ENCODE measurements around the gene FN3K. TPM values are rescaled to one million over a fixed set of nuclear protein-coding genes. Genes with fewer than 3 reads are reported as not detected.
A peak's percentile ranks its signal among the peaks of the same experiment; 100 is the strongest.

FN3K gene
- total RNA-seq, 1 donor from 2014 or later: 79.1 TPM

DNA sequence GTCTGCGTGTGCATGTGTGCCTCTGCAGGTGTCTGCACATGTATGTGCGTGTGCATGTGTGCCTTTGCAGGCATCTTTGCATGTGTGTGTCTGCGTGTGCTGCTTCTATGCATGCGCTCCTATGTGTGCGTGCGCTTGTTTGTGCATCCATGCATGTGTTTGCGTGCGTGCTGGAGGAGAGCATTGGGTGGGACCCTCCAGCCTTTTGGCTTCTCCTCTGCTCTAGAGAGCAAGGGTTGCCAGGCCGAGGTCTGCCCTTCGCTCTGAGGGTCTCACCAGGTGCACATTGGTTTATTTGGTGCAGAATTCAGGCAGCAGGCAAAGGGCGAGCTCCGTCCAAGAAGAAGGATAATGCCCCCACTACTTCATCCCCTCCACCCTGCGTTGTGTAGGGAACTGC, 35.9 kb upstream of the FN3K start:
- H3K36me3 ChIP-seq: peaks cover 5% of the 10 kb centered on the region
- H3K9me3 ChIP-seq (replicated peaks): peaks cover 10% of the 10 kb centered on the region
- peak overlapping the region; percentile 96 for H3K4me3 ChIP-seq
- intact Hi-C loops (cut with micrococcal nuclease): no loop called here
- TF ChIP-seq, protein P1, sequence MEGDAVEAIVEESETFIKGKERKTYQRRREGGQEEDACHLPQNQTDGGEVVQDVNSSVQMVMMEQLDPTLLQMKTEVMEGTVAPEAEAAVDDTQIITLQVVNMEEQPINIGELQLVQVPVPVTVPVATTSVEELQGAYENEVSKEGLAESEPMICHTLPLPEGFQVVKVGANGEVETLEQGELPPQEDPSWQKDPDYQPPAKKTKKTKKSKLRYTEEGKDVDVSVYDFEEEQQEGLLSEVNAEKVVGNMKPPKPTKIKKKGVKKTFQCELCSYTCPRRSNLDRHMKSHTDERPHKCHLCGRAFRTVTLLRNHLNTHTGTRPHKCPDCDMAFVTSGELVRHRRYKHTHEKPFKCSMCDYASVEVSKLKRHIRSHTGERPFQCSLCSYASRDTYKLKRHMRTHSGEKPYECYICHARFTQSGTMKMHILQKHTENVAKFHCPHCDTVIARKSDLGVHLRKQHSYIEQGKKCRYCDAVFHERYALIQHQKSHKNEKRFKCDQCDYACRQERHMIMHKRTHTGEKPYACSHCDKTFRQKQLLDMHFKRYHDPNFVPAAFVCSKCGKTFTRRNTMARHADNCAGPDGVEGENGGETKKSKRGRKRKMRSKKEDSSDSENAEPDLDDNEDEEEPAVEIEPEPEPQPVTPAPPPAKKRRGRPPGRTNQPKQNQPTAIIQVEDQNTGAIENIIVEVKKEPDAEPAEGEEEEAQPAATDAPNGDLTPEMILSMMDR (IDR thresholded peaks at IDR 0.05; ENCODE audit: borderline replicate concordance): no peak
- DNase-seq: no peak
- H3K27me3 ChIP-seq (ENCODE audit: low read depth): peaks cover 7% of the 10 kb centered on the region
- no peak overlapping the region for H3K27ac ChIP-seq (replicated peaks)
- H3K4me1 ChIP-seq: peaks cover 27% of the 10 kb centered on the region

DNA sequence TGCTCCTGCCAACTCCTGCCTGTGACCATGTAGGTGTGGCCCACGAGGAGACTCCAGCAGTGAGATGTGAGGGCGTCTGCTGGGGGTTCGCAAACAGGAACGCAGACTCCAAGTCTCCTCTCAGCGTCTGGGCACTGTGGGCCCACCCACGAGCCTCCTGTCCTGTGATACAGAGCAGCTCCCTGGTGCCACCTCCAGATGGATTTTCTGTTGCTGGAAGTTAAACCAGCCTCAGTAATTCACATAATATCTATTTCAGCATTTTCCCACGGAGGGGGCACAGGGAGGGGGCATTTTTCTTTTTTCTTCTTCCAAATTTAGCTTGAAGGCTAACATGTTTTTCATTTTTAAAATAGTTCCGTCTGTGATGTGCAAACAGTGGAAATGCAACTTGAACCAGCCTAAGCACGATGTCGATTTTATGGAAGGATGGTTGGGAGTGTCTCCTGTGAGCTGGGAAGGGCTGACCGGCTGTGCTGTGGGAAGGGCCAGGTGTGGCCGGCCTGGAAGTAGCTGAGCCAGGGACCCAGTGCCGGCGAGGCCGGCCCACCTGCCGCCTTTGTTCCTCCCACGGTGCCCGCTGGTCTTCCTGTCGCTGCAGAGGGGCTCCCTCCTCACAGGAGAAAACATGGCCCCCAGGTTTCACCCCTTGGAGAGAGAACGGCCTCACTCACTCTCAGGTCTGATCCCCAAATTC, 33.0 kb upstream of the FN3K start:
- intact Hi-C loops (cut with micrococcal nuclease): no loop called here
- Histone ChIP-seq H3K27ac (replicated peaks) (no peak overlapping the region), H3K9me3 (replicated peaks) (no peaks in the 10 kb centered on the region), H3K27me3 (ENCODE audit: low read depth) (peaks cover 21% of the 10 kb centered on the region), H3K4me3 (no peak overlapping the region), H3K4me1 (peaks cover 20% of the 10 kb centered on the region), H3K36me3 (no peaks in the 10 kb centered on the region)
- DNase-seq: no peak
- TF ChIP-seq, protein P1 (IDR thresholded peaks at IDR 0.05; ENCODE audit: borderline replicate concordance): no peak

DNA sequence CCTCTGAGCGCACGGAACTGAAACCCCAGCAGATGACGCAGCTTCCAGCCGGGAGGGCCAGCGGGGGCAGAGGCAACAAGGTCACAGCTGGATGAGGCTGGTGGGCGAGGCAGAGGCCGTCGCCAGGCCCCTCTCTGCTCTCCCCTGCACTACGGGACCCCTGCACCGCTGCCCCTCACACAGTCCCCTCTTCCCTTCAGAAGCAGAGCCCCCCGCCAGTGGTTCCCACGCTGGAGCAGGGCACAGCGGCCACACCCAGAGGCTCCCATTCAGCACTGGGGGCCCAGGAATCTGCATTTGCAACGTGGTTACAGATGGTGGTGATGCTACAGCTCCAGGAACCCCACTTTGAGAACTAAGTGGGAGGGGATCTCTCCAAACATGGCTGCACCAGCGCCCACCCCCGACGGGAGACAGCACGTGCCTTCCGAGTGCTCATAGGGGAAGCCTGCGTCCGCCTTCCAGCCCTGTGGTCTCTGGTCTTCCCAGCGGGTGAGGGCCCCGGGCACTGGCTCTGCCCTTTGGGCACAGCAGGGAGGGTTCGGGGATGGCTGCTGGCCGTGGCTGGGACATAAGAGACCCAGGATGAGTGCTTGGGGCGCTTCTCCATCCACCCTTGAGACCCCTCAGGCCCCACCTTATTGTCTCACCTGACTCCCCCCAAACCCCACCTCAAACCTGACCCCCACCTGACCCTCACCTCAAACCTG, 32.2 kb upstream of the FN3K start:
- Histone ChIP-seq H3K9me3 (replicated peaks) (no peaks in the 10 kb centered on the region), H3K36me3 (no peaks in the 10 kb centered on the region), H3K27ac (replicated peaks) (no peak overlapping the region), H3K4me1 (peaks cover 12% of the 10 kb centered on the region), H3K4me3 (no peak overlapping the region), H3K27me3 (ENCODE audit: low read depth) (peaks cover 21% of the 10 kb centered on the region)
- intact Hi-C loops (cut with micrococcal nuclease): no loop called here
- no peak for DNase-seq
- TF ChIP-seq, protein P1 (IDR thresholded peaks at IDR 0.05; ENCODE audit: borderline replicate concordance): no peak

DNA sequence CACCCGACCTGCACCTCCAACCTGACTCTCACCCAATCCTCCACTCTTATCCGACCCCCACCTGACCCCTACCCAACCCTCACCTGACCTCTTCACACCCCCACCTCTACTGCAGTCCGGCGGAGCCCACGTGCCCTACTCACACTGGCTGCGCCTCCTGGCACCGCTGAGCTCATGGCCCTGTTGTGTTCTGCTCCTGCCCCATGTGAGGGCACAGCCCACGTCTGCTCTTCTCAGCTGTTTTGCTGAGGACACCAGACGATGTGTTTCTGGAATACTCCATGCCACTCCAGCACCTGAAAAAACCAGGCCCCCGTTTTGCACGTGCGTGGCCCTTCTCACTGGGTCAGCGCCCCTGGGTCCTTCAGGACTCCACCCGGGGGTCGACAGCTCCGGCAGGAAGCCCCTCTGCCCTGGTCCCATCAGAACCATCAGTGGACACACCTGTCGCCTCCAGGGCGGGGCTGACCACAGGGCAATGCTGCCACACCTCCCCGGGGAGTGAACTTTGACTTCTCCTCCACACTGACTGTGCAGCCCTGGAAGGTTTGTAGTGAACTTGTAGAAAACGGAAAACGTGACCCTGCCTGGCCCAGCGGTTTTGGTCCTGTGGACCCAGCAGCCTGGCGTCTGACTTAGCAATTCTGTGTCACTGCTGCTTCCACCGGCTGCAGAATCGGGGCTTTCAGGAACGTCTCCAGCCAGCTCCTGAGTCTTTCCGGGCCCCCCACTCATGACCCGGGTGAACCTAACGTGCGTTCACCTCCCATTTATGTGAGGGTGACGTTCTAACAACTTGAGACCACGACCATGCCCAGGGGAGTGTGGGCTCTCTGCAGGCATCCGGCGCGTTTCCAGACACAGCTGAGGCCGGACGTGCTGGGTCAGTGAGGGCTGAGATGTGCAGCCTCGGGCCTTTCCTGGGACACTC, 31.2 kb upstream of the FN3K start:
- Histone ChIP-seq H3K4me3 (no peak overlapping the region), H3K36me3 (no peaks in the 10 kb centered on the region), H3K9me3 (replicated peaks) (no peaks in the 10 kb centered on the region), H3K4me1 (peaks cover 5% of the 10 kb centered on the region), H3K27me3 (ENCODE audit: low read depth) (peaks cover 21% of the 10 kb centered on the region), H3K27ac (replicated peaks) (no peak overlapping the region)
- TF ChIP-seq, protein P1 (IDR thresholded peaks at IDR 0.05; ENCODE audit: borderline replicate concordance): no peak
- DNase-seq: no peak
- intact Hi-C loops (cut with micrococcal nuclease): no loop called here

DNA sequence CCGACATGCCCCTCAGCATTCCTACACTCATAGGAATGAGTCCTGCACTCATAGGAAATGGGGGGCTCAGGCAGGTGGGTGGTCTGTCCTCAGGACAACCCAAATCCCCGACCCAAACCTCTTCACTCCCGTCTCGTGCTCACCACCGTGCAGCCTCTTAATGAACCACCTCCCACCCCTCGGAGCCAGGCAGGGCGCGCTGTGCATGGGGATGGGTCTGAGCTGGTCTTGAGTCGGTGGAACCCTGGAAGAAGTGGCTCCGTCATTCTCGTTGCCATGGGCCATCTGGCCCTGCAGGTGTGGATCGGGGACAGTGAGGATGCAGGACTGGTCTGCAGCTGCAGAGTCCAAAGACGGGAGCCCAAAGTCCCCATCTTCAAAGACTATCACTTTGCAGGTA, 30.5 kb upstream of the FN3K start:
- Histone ChIP-seq H3K36me3 (no peaks in the 10 kb centered on the region), H3K9me3 (replicated peaks) (no peaks in the 10 kb centered on the region), H3K4me3 (no peak overlapping the region), H3K27me3 (ENCODE audit: low read depth) (peaks cover 28% of the 10 kb centered on the region), H3K4me1 (no peaks in the 10 kb centered on the region), H3K27ac (replicated peaks) (no peak overlapping the region)
- DNase-seq: no peak
- TF ChIP-seq, protein P1 (IDR thresholded peaks at IDR 0.05; ENCODE audit: borderline replicate concordance): no peak
- intact Hi-C loops (cut with micrococcal nuclease): no loop called here
